IPS-15b (cell line): ENCODE data around the gene RASGRF2.

ENCODE experiments used
- H3K27me3 ChIP-seq: one replicate; pipeline ENCODE4 v1.6.1; 2013; ENCODE audit warnings: low read length; ENCODE audit not compliant: control insufficient read depth, insufficient read depth
- H3K36me3 ChIP-seq: one replicate; pipeline ENCODE4 v1.6.1; 2013; ENCODE audit warnings: low read length; ENCODE audit not compliant: control insufficient read depth, insufficient read depth
- H3K4me1 ChIP-seq: one replicate; pipeline ENCODE4 v1.6.1; 2013; ENCODE audit warnings: mild to moderate bottlenecking, low read length; ENCODE audit not compliant: control insufficient read depth, insufficient read depth
- H3K4me3 ChIP-seq: one replicate; pipeline ENCODE4 v1.5.1; 2013; ENCODE audit warnings: low read depth, low read length
- H3K9ac ChIP-seq: one replicate; pipeline ENCODE4 v1.6.1; 2013; ENCODE audit warnings: low read depth, mild to moderate bottlenecking, low read length
- H3K9me3 ChIP-seq: one replicate; pipeline ENCODE4 v1.6.1; 2013; ENCODE audit warnings: mild to moderate bottlenecking, low read length; ENCODE audit not compliant: control insufficient read depth, insufficient read depth

The RASGRF2 gene

GRCh38 chr5:81187885-81188284 lies 227.7 kb downstream of the RASGRF2 start:
- Histone ChIP-seq H3K9ac (no peak overlapping the region), H3K27me3 (no peaks in the 10 kb centered on the region), H3K4me1 (no peaks in the 10 kb centered on the region), H3K4me3 (no peak overlapping the region), H3K9me3 (no peaks in the 10 kb centered on the region), H3K36me3 (no peaks in the 10 kb centered on the region)

GRCh38 chr5:81188962-81189361 lies 228.8 kb downstream of the RASGRF2 start:
- H3K27me3 ChIP-seq = no peaks in the 10 kb centered on the region
- H3K9me3 ChIP-seq = no peaks in the 10 kb centered on the region
- H3K4me3 ChIP-seq = no peak overlapping the region
- no peaks in the 10 kb centered on the region for H3K36me3 ChIP-seq
- H3K4me1 ChIP-seq = no peaks in the 10 kb centered on the region
- H3K9ac ChIP-seq = no peak overlapping the region

GRCh38 chr5:81189875-81190498 lies 229.8 kb downstream of the RASGRF2 start:
- Histone ChIP-seq H3K4me1 (no peaks in the 10 kb centered on the region), H3K4me3 (no peak overlapping the region), H3K27me3 (no peaks in the 10 kb centered on the region), H3K36me3 (no peaks in the 10 kb centered on the region), H3K9me3 (no peaks in the 10 kb centered on the region), H3K9ac (no peak overlapping the region)

- Histone ChIP-seq H3K36me3 (no peaks in the 10 kb centered on the region), H3K9me3 (no peaks in the 10 kb centered on the region), H3K9ac (no peak overlapping the region), H3K4me3 (no peak overlapping the region), H3K4me1 (no peaks in the 10 kb centered on the region), H3K27me3 (no peaks in the 10 kb centered on the region)
These were observed 231.7 kb downstream of the RASGRF2 start for GRCh38 chr5:81191726-81192372.

- Histone ChIP-seq H3K9ac (no peak overlapping the region), H3K9me3 (no peaks in the 10 kb centered on the region), H3K27me3 (no peaks in the 10 kb centered on the region), H3K4me1 (no peaks in the 10 kb centered on the region), H3K4me3 (no peak overlapping the region), H3K36me3 (no peaks in the 10 kb centered on the region)
These were observed 232.2 kb downstream of the RASGRF2 start for GRCh38 chr5:81192373-81192750.

GRCh38 chr5:81194633-81195334 lies 234.6 kb downstream of the RASGRF2 start:
- Histone ChIP-seq H3K9ac (no peak overlapping the region), H3K9me3 (no peaks in the 10 kb centered on the region), H3K36me3 (no peaks in the 10 kb centered on the region), H3K27me3 (no peaks in the 10 kb centered on the region), H3K4me1 (no peaks in the 10 kb centered on the region), H3K4me3 (no peak overlapping the region)

- no peaks in the 10 kb centered on the region for H3K27me3 ChIP-seq
- no peaks in the 10 kb centered on the region for H3K4me1 ChIP-seq
- H3K9me3 ChIP-seq = no peaks in the 10 kb centered on the region
- no peak overlapping the region for H3K9ac ChIP-seq
- no peak overlapping the region for H3K4me3 ChIP-seq
- H3K36me3 ChIP-seq = no peaks in the 10 kb centered on the region
These were observed 235.3 kb downstream of the RASGRF2 start for GRCh38 chr5:81195335-81195929.

- Histone ChIP-seq H3K4me1 (no peaks in the 10 kb centered on the region), H3K36me3 (no peaks in the 10 kb centered on the region), H3K27me3 (no peaks in the 10 kb centered on the region), H3K9me3 (no peaks in the 10 kb centered on the region), H3K4me3 (no peak overlapping the region), H3K9ac (no peak overlapping the region)
These were observed 242.5 kb downstream of the RASGRF2 start for GRCh38 chr5:81202655-81203054.

GRCh38 chr5:81203729-81204128 lies 243.6 kb downstream of the RASGRF2 start:
- Histone ChIP-seq H3K27me3 (no peaks in the 10 kb centered on the region), H3K4me1 (no peaks in the 10 kb centered on the region), H3K36me3 (no peaks in the 10 kb centered on the region), H3K9ac (no peak overlapping the region), H3K4me3 (no peak overlapping the region), H3K9me3 (no peaks in the 10 kb centered on the region)

- Histone ChIP-seq H3K36me3 (no peaks in the 10 kb centered on the region), H3K27me3 (no peaks in the 10 kb centered on the region), H3K4me3 (no peak overlapping the region), H3K9me3 (no peaks in the 10 kb centered on the region), H3K9ac (no peak overlapping the region), H3K4me1 (no peaks in the 10 kb centered on the region)
These were observed 244.0 kb downstream of the RASGRF2 start for GRCh38 chr5:81204205-81204604.

GRCh38 chr5:81205058-81205457 lies 244.9 kb downstream of the RASGRF2 start:
- H3K4me1 ChIP-seq = no peaks in the 10 kb centered on the region
- H3K4me3 ChIP-seq = no peak overlapping the region
- no peaks in the 10 kb centered on the region for H3K9me3 ChIP-seq
- H3K36me3 ChIP-seq = no peaks in the 10 kb centered on the region
- H3K9ac ChIP-seq = no peak overlapping the region
- H3K27me3 ChIP-seq = no peaks in the 10 kb centered on the region

GRCh38 chr5:81207009-81207408 lies 246.8 kb downstream of the RASGRF2 start:
- Histone ChIP-seq H3K9ac (no peak overlapping the region), H3K4me3 (no peak overlapping the region), H3K27me3 (no peaks in the 10 kb centered on the region), H3K9me3 (no peaks in the 10 kb centered on the region), H3K36me3 (no peaks in the 10 kb centered on the region), H3K4me1 (no peaks in the 10 kb centered on the region)
